NCI-H345 (cell line): ENCODE results near the gene DUSP9.
"Not testable (repeated sequence)": the region's sequence is repeated elsewhere in the genome, so short reads cannot be mapped to it uniquely, and the experiment has no call there.

Experiments used
- DNase-seq: peaks from one replicate; lab custom pipeline; 2025; lab: John Stamatoyannopoulos, UW

DUSP9 gene, protein sequence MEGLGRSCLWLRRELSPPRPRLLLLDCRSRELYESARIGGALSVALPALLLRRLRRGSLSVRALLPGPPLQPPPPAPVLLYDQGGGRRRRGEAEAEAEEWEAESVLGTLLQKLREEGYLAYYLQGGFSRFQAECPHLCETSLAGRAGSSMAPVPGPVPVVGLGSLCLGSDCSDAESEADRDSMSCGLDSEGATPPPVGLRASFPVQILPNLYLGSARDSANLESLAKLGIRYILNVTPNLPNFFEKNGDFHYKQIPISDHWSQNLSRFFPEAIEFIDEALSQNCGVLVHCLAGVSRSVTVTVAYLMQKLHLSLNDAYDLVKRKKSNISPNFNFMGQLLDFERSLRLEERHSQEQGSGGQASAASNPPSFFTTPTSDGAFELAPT

DNA sequence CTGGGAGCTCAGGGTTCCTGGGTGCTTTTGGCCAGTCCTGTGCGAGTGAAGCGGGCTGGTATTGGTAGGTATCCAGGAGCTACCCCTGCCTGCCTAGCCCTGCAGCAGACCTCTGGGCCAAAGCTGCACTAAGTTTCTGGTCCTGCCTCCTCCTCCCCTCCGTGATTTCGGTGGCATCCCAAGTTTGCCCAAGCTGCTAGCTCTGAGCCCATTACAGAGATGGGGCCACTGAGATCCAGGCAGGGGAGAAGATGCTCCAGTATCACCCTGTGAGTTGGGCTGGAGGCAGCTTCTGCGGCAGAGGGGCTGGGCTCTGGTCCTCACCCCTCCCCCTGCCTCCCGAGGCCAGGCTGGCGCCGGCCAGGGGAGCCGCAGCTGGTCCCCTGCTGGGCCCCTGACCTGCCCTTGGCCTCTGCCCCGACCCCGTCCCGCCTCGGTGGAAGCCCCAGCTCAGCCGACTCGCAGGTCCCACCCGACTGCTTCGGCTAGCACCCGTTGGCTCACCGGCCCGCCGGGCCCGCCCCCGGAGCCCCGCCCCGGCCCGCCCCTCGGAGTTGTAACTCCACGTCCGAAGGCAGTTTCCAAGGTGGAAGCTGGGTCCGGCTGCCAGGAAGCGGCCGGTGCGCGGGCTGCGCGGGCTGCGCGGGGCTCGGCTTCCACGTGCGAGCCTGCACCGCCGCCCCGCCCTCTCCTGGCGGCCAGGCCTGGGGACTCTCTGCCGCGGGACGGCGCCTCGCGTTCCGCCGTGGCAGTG, at the start of gene DUSP9:
Gene DUSP9, plus strand, starts transcription at position 584 of the 754 bp plus-strand sequence. CDS start 751 bp downstream, outside the sequence.
- DNase-seq, result no peak

DNA sequence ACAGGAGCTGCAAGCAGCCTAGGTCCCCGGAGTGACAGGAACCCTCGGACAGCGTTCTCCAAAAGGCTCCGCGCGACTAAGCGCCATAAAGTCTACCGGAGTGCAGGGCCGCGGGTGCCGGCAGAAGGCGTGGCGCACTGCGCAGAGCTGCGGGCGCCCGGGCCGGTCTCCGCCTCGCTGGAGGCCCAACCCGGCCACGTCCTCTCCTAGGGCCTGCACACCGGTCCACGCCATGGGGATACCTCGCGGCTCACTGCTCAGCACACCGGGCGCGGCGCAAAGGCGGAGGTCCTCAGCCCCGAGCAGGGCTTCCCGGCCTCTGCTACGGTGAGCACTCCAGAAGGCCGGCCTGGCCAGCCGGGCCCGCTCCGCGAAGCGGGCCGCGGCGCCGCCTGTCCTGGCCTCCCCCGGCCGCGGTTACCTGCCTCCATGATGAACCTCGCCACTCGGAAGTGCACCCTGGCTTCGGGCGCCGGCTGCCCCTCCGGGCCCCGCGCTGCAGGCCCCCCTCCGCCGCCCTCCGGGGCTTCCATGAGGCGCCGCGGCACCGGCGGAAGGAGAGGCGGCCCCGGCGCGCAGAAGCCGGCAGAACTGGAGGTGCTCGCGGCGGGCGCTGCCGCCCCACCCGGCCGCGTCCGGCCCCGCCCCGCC, 48.3 kb upstream of the DUSP9 start, which contains the start of gene CCNQ:
Gene CCNQ, minus strand, starts transcription at position 599 of the 651 bp plus-strand sequence. Its CDS starts 66 bp downstream, at position 533.
- DNase-seq, result peak; percentile 23

DNA sequence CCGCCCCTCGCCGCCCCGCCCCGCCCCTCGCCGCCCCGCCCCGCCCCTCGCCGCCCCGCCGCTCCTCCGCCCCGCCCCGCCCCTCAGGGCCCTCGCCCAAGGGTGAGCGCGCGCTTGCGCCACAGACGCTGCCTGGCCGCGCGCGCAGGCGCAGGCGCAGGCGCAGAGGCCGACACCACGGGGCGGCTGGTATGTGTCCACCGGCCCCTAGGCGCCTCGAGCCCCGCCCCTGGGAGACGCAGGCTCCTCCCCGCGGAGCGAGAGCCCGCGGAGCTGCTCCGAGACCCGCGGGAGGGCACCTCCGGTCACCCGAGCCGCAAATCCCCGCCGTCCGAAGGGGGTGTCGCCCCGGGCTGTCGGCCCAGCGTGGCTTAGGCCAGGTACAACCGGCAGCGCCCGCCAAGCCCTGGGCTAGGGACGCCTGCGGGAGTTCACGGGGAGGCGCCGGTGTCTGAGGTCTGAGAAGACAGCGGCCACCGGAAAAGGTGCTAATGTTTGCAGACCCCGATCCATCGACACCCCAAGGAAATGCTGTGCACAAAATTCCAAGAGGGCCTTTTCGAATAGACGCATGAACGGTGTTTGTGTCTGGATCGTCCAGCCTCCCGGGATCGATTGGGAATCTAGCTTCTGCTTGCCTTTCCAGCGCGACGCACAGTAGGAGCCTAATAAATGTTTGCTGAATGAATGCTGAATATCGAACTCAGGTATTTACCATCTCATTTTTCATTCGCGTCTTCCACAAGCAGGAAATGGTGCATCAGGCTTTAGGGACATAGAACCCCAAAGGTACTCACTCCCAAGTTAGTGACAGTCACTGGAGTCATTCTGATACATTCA, 47.6 kb upstream of the DUSP9 start:
- peak; percentile 91 for DNase-seq

DNA sequence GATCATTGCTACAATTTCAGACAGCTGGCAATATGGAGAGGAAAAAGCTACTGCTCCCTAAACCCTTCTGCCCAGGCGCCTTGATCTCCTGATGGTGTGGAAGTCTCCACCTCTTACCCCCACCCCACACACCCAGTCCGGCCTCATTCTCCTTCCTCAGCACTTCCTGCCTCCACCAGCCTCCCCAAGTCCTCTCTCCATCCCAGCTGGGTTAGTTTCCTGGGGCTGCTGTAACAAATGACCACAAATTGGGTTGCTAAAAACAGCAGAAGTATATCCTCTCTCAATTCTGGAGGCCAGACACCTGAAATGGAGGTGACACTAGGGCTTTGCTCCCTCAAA, 47.0 kb upstream of the DUSP9 start:
- no peak for DNase-seq

DNA sequence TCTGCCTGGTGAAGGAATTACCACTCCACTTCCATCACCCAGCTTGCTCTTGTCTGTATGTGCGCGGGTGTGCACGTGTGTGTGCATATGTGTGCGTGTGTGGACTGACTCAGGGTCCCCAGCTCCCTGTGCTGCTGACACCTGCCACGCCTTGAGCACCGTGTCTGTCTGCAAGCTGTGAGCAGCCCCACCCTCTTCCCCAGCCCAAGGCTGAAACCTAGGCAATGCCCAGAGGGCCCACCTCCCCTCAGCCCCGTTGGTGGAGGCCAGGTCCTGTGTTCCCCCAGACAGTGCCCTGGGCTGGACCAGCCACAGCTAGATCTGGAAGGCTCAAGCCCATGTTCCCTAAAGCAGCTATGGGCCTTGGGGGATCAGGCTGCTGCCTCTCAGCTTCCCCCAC, 46.1 kb upstream of the DUSP9 start:
- DNase-seq, result no peak

DNA sequence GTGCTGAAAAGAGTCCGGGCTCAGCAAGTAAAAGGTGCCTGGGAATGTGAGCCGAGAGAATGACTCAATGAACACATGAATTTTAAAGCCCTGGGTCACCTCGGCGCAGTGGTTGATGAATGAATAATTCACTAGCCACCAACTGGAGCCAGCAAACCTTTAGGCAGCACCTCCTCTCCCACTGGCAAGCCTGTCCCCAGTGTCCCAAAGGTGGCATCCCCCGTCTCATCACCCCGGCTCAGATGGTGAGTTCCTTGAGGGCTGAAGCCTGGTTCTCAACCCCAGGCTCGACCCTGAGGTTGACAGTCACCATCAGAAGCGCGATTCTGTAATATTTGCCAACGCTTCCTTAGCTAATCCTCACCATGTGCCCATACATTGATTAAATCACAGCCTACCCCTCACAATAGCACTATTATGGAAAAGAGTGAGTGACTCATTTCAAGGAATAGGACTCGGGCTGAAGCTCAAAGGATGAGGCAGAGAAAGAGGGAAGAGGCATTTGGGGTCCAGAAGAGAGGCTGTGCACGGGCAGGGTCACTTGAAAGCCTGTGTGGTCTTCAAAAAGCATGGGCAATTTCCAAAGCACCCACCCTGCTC, 45.4 kb upstream of the DUSP9 start:
- no peak for DNase-seq

DNA sequence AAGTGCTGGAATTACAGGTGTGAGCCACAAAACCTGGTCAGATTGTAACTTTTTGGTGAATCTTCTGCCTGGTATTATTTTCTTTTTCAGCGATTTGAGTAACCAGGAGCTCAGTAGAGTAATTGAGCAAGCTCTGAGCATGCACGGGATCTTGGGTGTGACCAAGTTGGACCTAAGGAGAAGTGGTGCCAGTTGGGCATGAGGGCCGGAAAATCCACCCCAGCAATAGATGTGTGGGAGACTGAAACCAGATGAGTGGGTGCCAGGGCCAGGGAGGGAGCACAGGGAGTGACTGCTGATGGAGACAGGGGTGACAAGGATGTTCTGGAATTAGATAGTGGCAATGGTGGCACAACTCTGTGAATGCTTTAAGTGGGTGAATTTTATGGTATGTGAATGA, 44.4 kb upstream of the DUSP9 start:
- DNase-seq, result no peak

DNA sequence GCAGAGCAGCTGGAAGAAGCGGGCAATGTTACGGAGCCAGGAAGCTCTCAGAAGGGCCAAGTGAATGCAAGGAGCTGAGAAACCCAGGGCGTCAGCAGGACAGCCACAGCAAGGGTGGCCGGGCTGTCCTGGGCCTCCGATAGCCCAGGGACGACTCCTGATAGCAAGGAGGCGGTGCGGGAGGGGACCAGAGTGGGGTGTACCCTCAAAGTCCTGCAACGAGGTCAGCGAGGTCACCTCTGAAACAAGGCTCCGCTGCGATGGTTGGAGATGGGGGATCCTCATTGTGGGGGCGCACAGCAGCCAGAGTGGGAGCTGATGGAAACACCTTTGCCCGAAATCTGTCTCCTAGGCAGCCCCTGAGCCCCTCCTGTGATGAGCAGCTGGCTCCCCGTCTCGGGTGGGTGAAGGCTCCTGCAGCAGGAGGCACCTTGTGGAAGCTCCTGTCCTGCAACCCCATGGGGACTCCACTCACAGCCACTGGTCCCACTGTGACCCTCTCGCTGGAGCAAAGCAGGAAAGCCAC, 43.8 kb upstream of the DUSP9 start:
- no peak for DNase-seq

DNA sequence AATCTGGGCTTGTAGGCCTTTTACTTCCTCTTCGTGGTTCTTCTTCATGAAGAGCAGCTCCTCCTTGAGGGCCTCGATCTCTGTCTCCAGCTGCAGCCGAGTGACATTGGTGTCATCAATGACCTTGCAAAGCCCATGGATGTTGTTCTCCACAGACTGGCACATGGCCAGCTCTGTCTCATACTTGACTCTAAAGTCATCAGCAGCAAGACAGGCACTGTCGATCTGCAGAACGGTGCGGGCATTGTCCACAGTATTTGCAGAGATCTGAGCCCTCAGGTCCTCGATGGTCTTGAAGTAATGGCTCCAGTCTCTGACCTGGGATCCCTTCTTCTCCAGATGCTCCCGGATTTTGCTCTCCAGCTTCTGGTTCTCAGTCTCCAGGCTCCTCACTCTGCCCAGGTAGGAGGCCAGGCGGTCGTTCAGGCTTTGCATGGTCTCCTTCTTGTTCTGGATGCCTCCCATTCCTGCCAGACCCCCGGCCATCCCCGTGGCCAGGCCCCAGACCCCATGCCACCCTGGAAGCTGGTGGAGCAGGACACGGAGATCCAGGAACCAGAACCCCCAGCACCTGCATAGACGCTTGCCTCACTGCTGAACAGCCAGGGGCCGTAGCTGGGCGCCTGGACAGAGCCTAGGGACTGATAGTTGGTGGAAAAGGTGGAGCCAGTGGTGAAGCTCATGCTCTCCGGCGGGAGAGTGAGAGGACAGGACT, 42.2 kb upstream of the DUSP9 start:
- not testable (repeated sequence) for DNase-seq

DNA sequence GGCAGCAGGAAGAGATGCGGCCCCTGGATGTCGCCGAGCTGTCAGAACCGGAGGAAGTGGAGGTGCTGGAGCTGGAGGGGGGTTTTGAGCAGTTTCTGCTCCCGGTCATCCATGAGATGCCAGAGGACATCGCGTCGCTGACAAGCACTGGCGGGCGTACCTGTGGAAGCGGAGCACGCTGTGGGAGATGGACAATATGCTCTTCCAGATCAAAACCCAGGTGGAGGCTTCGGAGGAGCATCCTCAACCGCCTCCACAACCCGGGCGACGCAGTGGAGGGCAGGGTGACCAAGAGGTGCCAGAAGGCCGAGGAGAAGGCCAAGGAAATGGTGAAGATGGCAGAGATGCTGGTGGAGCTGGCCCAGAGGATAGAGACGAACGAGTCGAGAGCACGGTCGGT, 40.5 kb upstream of the DUSP9 start:
- no peak for DNase-seq

DNA sequence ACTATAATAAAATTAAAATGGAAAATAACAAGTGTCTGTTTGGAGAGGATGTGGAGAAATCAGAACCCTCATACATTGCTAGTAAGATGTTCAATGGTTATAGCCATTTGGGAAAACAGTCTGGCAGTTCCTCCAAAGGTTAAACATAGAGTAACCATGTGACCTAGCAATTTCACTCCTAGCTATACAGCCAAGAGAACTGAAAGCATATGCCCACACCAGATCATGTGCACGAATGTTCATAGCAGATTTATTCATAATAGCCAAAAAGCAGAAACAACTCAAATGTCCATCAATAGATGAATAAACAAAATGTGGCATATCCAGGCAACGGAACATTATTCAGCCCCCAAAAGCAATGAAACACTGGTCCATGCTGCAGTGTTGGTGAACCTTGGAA, 38.6 kb upstream of the DUSP9 start:
- DNase-seq, result no peak

DNA sequence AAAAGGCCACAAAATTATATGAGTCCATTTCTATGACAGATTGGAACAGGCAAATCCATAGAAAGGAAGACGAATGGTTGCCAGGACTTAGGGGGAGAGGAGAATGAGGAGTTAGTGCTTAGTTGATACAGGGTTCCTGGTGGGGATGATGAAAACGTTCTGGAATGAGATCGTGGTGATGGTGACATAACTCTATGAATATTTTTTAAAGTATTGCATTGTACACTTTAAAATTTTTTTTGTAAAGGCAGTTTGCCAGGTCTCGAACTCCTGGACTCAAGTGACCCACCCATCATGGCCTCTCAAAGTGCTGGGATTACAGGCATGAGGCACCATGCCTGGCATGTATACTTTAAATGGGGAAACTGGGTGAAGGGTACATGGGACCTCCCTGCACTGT, 38.2 kb upstream of the DUSP9 start:
- no peak for DNase-seq

DNA sequence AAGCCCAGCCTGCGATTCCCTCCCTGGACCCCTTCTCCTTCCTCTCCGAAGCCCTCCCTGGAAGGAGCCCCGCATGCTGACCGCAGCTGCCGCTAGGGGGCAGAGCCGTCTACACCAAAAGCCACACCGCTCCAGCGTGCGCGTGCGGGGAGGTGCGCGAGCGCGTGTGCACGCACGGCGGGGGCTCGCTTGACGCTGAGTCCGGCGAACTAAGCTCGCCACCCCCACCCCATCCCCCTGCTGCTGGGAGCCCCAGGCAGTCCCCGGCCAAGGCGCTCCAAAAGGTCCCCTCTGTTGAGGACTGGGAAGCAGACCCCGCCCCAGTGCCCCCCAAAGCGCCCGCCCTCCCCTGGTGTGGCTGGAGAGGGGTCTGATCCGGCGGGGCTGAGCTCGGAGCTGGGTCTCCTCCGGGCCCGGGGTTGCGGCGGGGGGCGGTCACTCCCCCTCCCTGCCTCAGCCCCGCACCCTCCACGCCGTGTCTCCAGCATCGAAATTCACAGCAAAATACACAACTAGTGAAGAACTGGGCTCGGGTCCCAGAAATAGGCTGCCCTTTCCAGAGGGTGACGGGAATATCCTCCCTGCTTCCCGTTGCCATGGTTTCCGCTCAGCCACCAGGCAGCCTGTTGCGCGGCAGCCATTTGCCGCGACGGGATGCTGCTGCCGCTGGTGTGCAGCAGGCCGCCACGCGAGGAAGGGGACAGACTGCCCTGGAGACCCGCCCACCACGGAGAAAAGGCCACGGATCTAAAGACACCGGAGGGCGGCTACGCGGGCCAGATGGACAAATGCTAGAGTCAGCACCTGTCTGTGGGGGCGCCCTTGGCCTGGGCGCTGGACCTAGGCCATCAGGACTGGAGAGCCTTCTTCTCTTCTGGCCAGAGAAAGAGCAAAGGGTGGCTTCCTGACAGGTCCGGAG, 36.8 kb upstream of the DUSP9 start:
- peak; percentile 73 for DNase-seq

DNA sequence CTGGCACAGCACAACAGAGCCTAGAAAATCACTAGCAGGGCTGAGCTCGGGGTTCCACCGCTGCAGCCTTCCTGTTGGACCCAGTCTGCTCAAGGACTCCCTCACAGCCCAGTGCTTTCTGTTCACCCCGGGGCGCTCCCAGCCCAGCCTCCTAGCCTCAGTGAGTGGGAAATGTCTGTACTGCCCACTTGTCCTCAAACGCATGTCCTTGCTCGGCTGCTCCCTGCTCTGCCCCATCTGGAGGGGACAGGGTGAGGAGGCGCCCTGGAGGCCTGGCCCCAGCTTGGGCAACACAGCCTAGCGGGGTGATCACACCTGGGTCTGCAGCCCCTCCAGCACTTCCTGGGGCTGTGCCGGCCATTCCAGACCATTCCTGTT, 36.2 kb upstream of the DUSP9 start:
- DNase-seq, result no peak

DNA sequence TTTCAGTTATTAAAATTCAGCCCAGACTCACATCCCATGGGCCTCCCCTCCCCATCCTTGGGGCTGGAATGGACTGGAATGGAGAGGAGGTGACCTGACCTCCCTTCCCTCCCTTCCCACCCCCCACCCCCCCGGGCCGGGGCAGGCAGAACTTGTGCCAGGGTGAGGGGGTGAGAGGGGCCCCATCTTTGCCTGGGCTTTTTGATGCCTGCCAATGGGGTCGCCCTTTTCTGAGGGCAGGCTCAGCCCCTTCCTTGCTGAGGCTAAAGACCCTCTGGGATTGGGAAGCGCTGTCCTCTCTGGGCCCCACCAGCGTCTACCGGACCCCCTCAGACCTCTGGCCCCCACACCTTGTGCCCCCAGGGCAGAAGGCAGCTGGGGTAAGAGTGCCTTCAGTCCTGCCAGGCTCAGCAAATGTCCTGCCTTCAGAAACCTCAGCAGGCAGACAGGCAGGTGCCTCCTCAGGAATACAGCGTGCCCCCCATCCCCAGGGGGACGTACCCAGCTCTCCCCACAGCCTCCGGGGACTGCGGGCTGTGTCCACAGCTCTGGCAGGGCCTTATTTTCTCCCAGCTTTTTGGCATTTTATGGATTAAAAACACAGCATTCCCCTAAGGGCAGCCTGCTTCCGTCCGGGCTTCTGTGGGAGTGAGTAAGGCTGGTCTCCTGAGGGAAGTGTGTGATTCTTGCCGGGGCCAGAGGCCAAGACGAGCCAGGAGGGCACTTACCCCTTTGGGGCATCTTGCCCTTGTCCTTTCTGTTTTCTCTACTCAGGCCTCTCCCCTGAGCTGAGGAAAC, 35.5 kb upstream of the DUSP9 start:
- no peak for DNase-seq

DNA sequence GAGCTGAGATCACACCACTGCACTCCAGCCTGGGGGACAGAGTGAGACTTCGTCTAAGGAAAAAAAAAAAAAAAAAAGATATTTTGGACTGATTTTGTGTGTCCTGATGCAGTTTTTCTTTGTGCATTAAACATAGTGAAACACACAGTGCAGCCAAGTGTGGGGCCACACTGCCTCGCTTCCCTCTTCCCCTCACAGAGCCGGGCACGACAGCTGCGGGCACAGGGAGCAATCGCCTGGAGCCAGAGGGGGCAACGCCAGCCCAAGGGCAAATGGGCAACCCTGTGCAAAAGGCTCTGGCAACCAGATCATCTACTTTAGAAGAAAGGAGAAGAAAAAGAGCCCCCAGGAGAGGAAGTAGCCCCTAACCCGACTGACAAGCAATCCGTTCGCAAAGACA, 34.6 kb upstream of the DUSP9 start:
- DNase-seq, result no peak

DNA sequence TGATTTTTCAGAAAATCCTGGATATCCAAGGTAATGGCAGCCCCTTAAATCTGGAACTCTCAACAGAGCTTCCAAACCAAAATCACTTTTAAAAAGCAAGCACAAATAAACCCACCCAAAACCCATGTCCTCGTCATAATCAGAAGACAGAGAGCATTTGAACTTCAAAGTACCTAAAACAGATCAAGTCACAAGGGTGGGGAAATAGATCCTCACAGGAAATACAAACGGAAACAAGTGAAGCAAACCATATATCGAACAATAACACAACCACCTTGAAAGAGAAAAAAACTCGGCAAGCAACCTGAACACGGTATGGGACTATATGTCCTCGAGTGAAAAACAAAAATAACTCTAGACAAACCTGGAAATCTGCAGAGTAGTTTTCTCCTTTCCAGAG, 32.2 kb upstream of the DUSP9 start:
- DNase-seq, result no peak

DNA sequence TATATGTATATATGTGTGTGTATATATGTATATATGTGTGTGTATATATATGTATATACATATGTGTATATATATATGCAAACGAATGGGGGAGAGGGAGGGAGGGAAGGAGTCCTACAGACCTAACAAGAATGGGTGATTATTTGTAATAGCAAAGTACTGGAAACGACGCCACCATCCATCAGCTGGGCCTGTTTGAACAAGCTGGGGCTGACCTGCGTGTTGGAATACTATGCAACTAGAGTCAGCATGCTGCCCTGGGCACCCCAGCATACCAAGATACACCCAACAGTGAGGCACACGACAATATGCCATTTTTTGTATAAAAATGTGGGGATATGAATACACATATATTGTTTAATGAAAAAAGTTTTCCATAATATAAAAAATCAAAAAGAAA, 26.4 kb upstream of the DUSP9 start:
- no peak for DNase-seq
